ENCODE data around the gene MLXIP.

Gene MLXIP

GRCh38 chr12:122127839-122128238 lies 49.3 kb downstream of the MLXIP start:
- no peak for DNase-seq

DNA sequence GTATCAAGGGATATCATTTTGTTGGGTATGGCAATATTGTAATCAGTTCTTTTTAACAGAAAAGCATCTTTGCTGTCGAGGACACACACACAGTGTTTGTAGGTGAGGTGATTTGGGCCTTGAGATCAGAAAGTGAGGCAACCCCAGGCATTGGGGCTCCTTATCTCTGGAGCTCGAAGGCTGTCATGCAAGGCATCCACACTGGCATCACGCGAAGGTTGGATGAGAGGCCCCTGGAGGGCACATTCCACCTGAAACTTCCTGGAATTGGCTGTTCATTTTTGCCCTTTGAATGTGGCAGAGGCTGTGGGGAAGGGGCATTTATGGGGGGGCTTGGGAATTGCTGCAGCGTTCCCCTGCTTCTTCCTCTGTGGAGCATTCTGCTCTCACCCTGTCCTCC lies 49.9 kb downstream of the MLXIP start:
- DNase-seq, result no peak

GRCh38 chr12:122129131-122129530 lies 50.6 kb downstream of the MLXIP start:
- no peak for DNase-seq

GRCh38 chr12:122130150-122130549 lies 51.6 kb downstream of the MLXIP start:
- DNase-seq, result no peak

GRCh38 chr12:122133192-122133950 lies 54.8 kb downstream of the MLXIP start:
- DNase-seq, result no peak

- DNase-seq, result no peak
These were observed 57.0 kb downstream of the MLXIP start for GRCh38 chr12:122135437-122136031.

DNA sequence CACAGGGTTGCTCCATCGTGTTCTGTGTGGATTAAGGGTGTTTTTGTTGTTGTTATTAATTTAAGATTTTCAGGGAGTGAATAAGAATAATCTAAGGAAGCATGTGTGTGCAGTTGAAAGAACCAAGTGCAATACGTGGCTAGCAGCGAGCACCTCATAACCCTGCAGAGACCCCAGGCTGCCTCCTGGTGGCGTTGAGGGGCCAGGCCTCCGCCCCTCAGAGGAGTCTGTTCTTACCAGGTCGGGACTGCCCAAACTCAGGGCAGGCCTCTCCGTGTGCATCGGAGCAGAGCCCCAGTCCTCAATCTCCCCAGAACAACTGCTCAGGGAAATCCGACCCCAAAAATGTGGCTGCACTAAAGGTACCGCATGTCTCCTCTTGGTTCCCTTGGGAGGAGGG lies 58.7 kb downstream of the MLXIP start:
- no peak for DNase-seq

DNA sequence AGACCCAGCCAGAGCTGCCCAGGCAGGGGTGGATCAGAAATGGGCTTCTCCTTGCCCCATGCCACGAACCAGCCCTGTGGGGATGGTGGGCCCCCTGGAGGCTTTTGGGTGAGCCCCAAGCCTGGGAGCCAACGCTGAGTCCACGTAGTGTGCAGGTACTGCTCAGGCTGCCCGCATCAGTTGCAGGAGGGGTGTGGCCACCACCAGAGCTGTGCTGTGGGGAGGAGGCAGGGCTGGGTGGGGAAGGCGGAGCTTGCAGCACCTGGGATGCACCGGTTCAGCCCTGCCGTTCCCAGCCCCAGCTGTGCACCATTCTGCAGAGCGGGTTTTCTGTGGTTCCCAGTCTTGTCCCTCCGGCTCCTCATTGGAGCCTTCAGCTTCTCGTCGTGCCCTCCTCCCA lies 59.1 kb downstream of the MLXIP start:
- DNase-seq, result no peak

DNA sequence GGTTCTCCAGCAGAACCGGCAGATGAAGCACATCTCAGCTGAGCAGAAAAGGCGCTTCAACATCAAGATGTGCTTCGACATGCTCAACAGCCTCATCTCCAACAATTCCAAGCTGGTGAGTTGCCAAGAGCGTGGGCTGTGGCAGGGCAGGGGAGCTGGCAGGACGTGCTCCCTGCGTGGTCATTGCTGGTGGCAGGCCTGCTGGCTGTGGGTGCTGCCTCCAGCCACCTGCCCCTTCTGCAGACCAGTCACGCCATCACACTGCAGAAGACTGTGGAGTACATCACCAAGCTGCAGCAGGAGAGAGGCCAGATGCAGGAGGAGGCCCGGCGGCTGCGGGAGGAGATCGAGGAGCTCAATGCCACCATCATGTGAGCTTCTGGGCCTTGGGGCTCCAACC lies 59.6 kb downstream of the MLXIP start:
- DNase-seq, result no peak

DNA sequence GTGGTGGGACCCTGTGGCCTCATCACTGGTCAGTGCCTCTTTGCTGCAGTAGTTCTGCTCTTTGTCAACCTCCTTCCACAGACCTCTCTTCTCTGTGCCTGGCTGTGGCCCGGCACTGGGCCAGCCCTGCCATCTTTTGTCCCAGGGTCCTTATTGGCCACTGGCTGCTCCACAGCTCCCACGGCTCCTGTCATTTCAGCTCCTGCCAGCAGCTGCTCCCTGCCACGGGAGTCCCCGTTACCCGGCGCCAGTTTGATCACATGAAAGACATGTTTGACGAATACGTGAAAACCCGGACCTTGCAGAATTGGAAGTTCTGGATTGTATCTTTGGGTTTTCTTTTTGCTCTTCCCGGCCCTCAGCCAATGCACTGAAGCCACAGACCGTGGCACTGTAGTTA lies 60.1 kb downstream of the MLXIP start:
- no peak for DNase-seq

GRCh38 chr12:122139266-122139665 lies 60.7 kb downstream of the MLXIP start:
- no peak for DNase-seq

- no peak for DNase-seq
These were observed 61.4 kb downstream of the MLXIP start for GRCh38 chr12:122139941-122140340.

DNA sequence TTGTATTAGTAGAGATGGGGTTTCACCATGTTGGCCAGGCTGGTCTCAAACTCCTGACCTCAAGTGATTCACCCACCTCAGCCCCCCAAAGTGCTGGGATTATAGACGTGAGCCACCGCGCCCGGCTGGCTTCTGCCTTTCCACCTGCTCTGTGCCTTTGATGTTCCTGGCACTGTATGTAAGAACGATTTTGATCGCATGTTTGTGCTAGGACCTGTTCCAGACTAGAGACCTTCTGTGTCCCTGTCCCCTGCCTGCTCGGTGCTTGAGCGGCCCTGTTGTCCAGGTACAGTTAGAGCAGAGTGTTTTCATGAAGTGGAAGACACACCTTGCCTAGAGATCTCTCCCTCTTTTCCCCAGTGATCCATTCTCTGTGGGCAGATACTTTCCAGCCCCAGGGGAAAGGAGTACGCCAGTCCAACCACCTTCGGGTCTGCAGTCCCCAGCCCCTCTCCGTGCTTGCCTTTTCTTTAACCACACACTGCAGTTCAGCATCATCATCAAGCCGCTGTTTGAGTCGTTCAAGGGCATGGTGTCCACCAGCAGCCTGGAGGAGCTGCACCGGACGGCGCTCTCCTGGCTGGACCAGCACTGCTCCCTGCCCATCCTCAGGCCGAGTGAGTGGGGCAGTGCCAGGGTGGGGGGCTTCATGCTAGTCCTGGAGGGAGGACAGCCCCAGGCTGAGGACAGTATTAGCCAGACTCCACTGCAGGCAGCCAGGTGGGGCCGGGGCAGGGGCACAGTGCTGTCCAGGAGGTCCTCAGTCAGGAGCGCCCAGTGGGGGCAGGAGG lies 62.1 kb downstream of the MLXIP start:
- no peak for DNase-seq

GRCh38 chr12:122141911-122142725 lies 63.6 kb downstream of the MLXIP start:
- DNase-seq, result no peak

- DNase-seq, result no peak
These were observed 64.3 kb downstream of the MLXIP start for GRCh38 chr12:122142857-122143256.

DNA sequence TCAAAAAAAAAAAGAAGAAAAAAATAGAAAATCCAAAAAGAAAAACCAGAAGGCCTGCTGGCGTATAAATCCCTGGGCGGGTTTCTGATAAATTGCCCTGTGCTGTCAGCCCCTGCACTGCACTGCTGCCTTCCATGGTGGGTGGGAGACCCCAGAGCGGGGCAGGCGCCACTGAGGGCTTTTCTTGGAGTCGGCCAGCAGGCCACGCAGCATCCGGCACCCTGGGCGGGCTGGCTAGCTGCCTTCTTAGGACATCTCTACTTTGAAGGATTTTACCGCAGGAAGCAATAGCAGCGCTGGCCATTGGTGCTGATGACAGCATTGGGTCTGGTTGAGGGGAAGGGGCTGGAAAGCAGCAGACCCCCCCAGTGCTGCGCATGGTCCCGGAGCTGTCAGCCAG lies 66.3 kb downstream of the MLXIP start:
- DNase-seq, result no peak

GRCh38 chr12:122145505-122146330 lies 67.2 kb downstream of the MLXIP start:
- no peak for DNase-seq

DNA sequence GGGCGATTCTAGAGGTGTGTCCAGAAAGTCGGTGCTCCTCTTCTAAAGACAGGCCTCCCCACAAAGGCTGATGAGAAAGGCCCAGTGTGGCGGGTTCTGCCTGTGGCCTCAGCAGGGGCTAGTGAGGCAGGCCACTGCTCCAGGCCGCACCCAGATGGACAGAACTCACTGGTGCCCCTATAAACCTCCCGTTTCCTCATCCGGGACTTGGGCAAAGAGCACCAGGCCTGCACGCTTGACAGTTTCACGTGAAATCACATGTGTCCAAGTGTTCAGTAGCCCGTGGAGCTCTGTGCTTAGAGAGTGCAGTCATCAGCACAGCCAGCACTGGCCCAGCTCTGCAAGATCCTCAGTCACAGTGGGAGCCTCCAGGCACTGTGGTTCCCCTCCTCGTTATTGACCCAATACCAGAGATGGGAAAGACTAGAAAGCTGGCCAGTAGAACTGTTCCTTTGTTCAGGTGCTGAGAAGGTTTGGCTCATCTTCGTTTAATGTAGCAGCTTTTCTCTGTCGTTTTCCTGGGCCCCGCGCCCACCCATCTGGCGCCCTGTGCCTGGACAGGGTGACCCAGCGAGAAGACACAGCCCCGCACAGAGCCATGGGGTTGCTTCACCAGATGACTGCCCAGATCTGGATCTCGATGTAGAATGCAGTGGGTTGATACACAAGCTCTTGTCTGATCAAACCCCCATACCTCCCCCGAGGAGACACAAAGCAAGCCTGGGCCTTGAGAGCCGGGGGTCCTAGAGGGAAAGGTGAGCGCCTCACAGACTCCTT lies 69.1 kb downstream of the MLXIP start:
- no peak for DNase-seq

- no peak for DNase-seq
These were observed 70.1 kb downstream of the MLXIP start for GRCh38 chr12:122148657-122149056.

- DNase-seq, result no peak
These were observed 71.6 kb downstream of the MLXIP start for GRCh38 chr12:122150127-122150681.

- no peak for DNase-seq
These were observed 74.2 kb downstream of the MLXIP start for GRCh38 chr12:122152754-122153153.
